K562 (cell line): Measurements from ENCODE around the gene COX4I2.

Source experiments
- CBX5 ChIP-seq: IDR thresholded peaks from 2 replicates; pipeline ENCODE4 v1.6.1; 2014; ENCODE audit warnings: low read depth, borderline replicate concordance
- CHD4 ChIP-seq: fragments of 200-600 bp; sonication (generic); IDR thresholded peaks from 3 replicates; pipeline ENCODE4 v1.6.1; 2012; ENCODE audit warnings: low read depth, mild to moderate bottlenecking, mixed read lengths, low read length, inconsistent platforms; ENCODE audit not compliant: insufficient read depth, insufficient replicate concordance, poor library complexity, severe bottlenecking
- CTCF ChIP-seq, 3 experiments: IDR thresholded peaks in 2 of 3; conservative IDR thresholded peaks in 1 of 3; 2 replicates each; pipeline ENCODE4 v1.5.1; 2011 to 2012; ENCODE audit warnings: low read length in 3 of 3, mild to moderate bottlenecking in 3 of 3, control low read depth in 2 of 3, improper control_type of control experiment in 1 of 3, inconsistent platforms in 1 of 3, low read depth in 1 of 3, mixed read lengths in 1 of 3, moderate library complexity in 1 of 3; ENCODE audit not compliant: insufficient read depth in 2 of 3
- GABPA ChIP-seq: fragments of 200-800 bp; sonication (Bioruptor generic); conservative IDR thresholded peaks from 2 replicates; pipeline ENCODE4 v1.6.1; 2016; ENCODE audit warnings: low read depth, missing genetic modification characterization, missing compliant biosample characterization
- HNRNPLL ChIP-seq: fragments of 200-400 bp; formaldehyde crosslinking; IDR thresholded peaks from 2 replicates; pipeline ENCODE4 v1.6.1; 2017; ENCODE audit warnings: low read length, low read depth, mild to moderate bottlenecking; ENCODE audit not compliant: poor library complexity, severe bottlenecking
- MXI1 ChIP-seq: IDR thresholded peaks from 2 replicates; pipeline ENCODE4 v1.6.1; 2011; ENCODE audit warnings: low read depth, mild to moderate bottlenecking, improper control_type of control experiment, low read length
- PCBP1 ChIP-seq: fragments of 200-400 bp; formaldehyde crosslinking; IDR thresholded peaks from 2 replicates; pipeline ENCODE4 v1.6.1; 2018; ENCODE audit warnings: mild to moderate bottlenecking, low read depth, low read length; ENCODE audit not compliant: poor library complexity, severe bottlenecking
- POLR2B ChIP-seq: fragments of 450-650 bp; IDR thresholded peaks from 2 replicates; pipeline ENCODE4 v1.6.1; 2018; ENCODE audit warnings: low read depth; ENCODE audit not compliant: partially characterized antibody
- RHOXF2B ChIP-seq: fragments of 250-450 bp; sonication (Bioruptor Pico); conservative IDR thresholded peaks from 2 replicates; pipeline ENCODE4 v1.5.1; 2021
- RNF219 ChIP-seq: fragments of 250-450 bp; sonication (Bioruptor Pico); IDR thresholded peaks from 2 replicates; pipeline ENCODE4 v1.5.0; 2022; ENCODE audit warnings: mild to moderate bottlenecking
- TAF7 ChIP-seq: fragments of 450-650 bp; IDR thresholded peaks from 2 replicates; pipeline ENCODE4 v1.6.1; 2016; ENCODE audit warnings: missing genetic modification characterization, missing compliant biosample characterization
- ZBTB11 ChIP-seq, 3 experiments: fragments of 200-800 bp in 1 of 3; fragments of 250-450 bp in 1 of 3; fragments of 450-650 bp in 1 of 3; sonication (Bioruptor Pico) in 1 of 3; sonication (Bioruptor generic) in 1 of 3; formaldehyde crosslinking in 1 of 3; IDR thresholded peaks; 2 replicates each; pipeline versions ENCODE4 v1.6.1 to v1.8.0; 2016 to 2022; ENCODE audit warnings: mild to moderate bottlenecking in 2 of 3, missing genetic modification characterization in 2 of 3, missing compliant biosample characterization in 1 of 3, moderate library complexity in 1 of 3

- no peak for TF ChIP-seq HNRNPLL
- TF ChIP-seq MXI1 = no peak
- TF ChIP-seq RNF219 (CRISPR knock-in tag) = no peak
- no peak for TF ChIP-seq CHD4
- TF ChIP-seq CTCF (IDR thresholded peaks at IDR 0.05 in 2 of 3, conservative IDR thresholded peaks at IDR 0.05 in 1 of 3; ENCODE audit: insufficient read depth in 2 of 3, low read depth in 1 of 3, low read length in 3 of 3) = no peak
- TF ChIP-seq GABPA = no peak
- TF ChIP-seq RHOXF2B = no peak
- TF ChIP-seq PCBP1 = no peak
- no peak for TF ChIP-seq ZBTB11 (CRISPR knock-in tag; IDR thresholded peaks at IDR 0.05)
- no peak for TF ChIP-seq TAF7
- no peak for TF ChIP-seq CBX5
- TF ChIP-seq POLR2B = no peak
Measured at GRCh38 chr20:31602431-31602778, 35.3 kb upstream of the COX4I2 start.
